ENCODE measurements around the gene SBK2.

SBK2 gene

GRCh38 chr19:55554302-55554701, 17.4 kb upstream of the SBK2 start:
- Histone ChIP-seq H3K36me3 (ENCODE audit: control insufficient read depth, insufficient read depth, low read length) (no peaks in the 10 kb centered on the region), H3K27ac (ENCODE audit: low read depth, low read length, severe bottlenecking) (no peak overlapping the region), H3K4me1 (ENCODE audit: control insufficient read depth, insufficient read depth, low read length, poor library complexity, severe bottlenecking) (peaks cover 11% of the 10 kb centered on the region), H3K4me3 (ENCODE audit: extremely low read depth, insufficient read depth, low read length, poor library complexity, severe bottlenecking) (no peak overlapping the region), H3K9me3 (ENCODE audit: control insufficient read depth, low read length) (no peaks in the 10 kb centered on the region)
- WGBS, 2 experiments (ENCODE audit: insufficient coverage in 2 of 2): 93 to 97% methylated on average over 3 to 7 of the region's 9 CpGs

GRCh38 chr19:55553217-55554182, 16.6 kb upstream of the SBK2 start:
- H3K36me3 ChIP-seq (ENCODE audit: control insufficient read depth, insufficient read depth, low read length): no peaks in the 10 kb centered on the region
- no peak overlapping the region for H3K4me3 ChIP-seq (ENCODE audit: extremely low read depth, insufficient read depth, low read length, poor library complexity, severe bottlenecking)
- WGBS, 2 experiments (ENCODE audit: insufficient coverage in 2 of 2): 55 to 58% methylated on average over 10 to 12 of the region's 13 CpGs
- H3K27ac ChIP-seq (ENCODE audit: low read depth, low read length, severe bottlenecking): no peak overlapping the region
- no peaks in the 10 kb centered on the region for H3K9me3 ChIP-seq (ENCODE audit: control insufficient read depth, low read length)
- H3K4me1 ChIP-seq (ENCODE audit: control insufficient read depth, insufficient read depth, low read length, poor library complexity, severe bottlenecking): peaks cover 11% of the 10 kb centered on the region

- H3K36me3 ChIP-seq (ENCODE audit: control insufficient read depth, insufficient read depth, low read length): no peaks in the 10 kb centered on the region
- 37 to 49% methylated on average over 5 to 8 of the region's 13 CpGs for WGBS, 2 experiments (ENCODE audit: insufficient coverage in 2 of 2)
- no peak overlapping the region for H3K27ac ChIP-seq (ENCODE audit: low read depth, low read length, severe bottlenecking)
- H3K4me3 ChIP-seq (ENCODE audit: extremely low read depth, insufficient read depth, low read length, poor library complexity, severe bottlenecking): no peak overlapping the region
- H3K9me3 ChIP-seq (ENCODE audit: control insufficient read depth, low read length): no peaks in the 10 kb centered on the region
- H3K4me1 ChIP-seq (ENCODE audit: control insufficient read depth, insufficient read depth, low read length, poor library complexity, severe bottlenecking): peaks cover 11% of the 10 kb centered on the region
These were observed 15.7 kb upstream of the SBK2 start for GRCh38 chr19:55552620-55553019.

- WGBS, 2 experiments (ENCODE audit: insufficient coverage in 2 of 2): 67 to 83% methylated on average over 2 of the region's 5 CpGs
- Histone ChIP-seq H3K4me1 (ENCODE audit: control insufficient read depth, insufficient read depth, low read length, poor library complexity, severe bottlenecking) (peaks cover 14% of the 10 kb centered on the region), H3K27ac (ENCODE audit: low read depth, low read length, severe bottlenecking) (no peak overlapping the region)
These were observed 15.3 kb upstream of the SBK2 start for GRCh38 chr19:55552206-55552605.

GRCh38 chr19:55550321-55550650, 13.4 kb upstream of the SBK2 start:
- Histone ChIP-seq H3K4me3 (ENCODE audit: extremely low read depth, insufficient read depth, low read length, poor library complexity, severe bottlenecking) (peak overlapping the region; percentile 23), H3K36me3 (ENCODE audit: control insufficient read depth, insufficient read depth, low read length) (no peaks in the 10 kb centered on the region), H3K27ac (ENCODE audit: low read depth, low read length, severe bottlenecking) (peak overlapping the region; percentile 79), H3K4me1 (ENCODE audit: control insufficient read depth, insufficient read depth, low read length, poor library complexity, severe bottlenecking) (peaks cover 31% of the 10 kb centered on the region), H3K9me3 (ENCODE audit: control insufficient read depth, low read length) (no peaks in the 10 kb centered on the region)
- WGBS, 2 experiments (ENCODE audit: insufficient coverage in 2 of 2): 6% methylated on average over 3 of the region's 7 CpGs; no CpG with 5 or more reads in 1 of the 2 experiments

More at GRCh38 chr19:55552206-55552605, 15.3 kb upstream of the SBK2 start:
- Histone ChIP-seq H3K4me3 (ENCODE audit: extremely low read depth, insufficient read depth, low read length, poor library complexity, severe bottlenecking) (no peak overlapping the region), H3K9me3 (ENCODE audit: control insufficient read depth, low read length) (no peaks in the 10 kb centered on the region), H3K36me3 (ENCODE audit: control insufficient read depth, insufficient read depth, low read length) (no peaks in the 10 kb centered on the region)

- peaks cover 32% of the 10 kb centered on the region for H3K4me1 ChIP-seq (ENCODE audit: control insufficient read depth, insufficient read depth, low read length, poor library complexity, severe bottlenecking)
- H3K9me3 ChIP-seq (ENCODE audit: control insufficient read depth, low read length): no peaks in the 10 kb centered on the region
- 4 to 14% methylated on average over 16 to 19 of the region's 36 CpGs for WGBS, 2 experiments (ENCODE audit: insufficient coverage in 2 of 2)
- no peaks in the 10 kb centered on the region for H3K36me3 ChIP-seq (ENCODE audit: control insufficient read depth, insufficient read depth, low read length)
- peak overlapping the region; percentile 79 for H3K27ac ChIP-seq (ENCODE audit: low read depth, low read length, severe bottlenecking)
- H3K4me3 ChIP-seq (ENCODE audit: extremely low read depth, insufficient read depth, low read length, poor library complexity, severe bottlenecking): peak overlapping the region; percentile 23
These were observed 12.8 kb upstream of the SBK2 start for GRCh38 chr19:55549500-55550320.

- Histone ChIP-seq H3K9me3 (ENCODE audit: control insufficient read depth, low read length) (no peaks in the 10 kb centered on the region), H3K27ac (ENCODE audit: low read depth, low read length, severe bottlenecking) (peak overlapping the region; percentile 24), H3K4me1 (ENCODE audit: control insufficient read depth, insufficient read depth, low read length, poor library complexity, severe bottlenecking) (peaks cover 22% of the 10 kb centered on the region), H3K36me3 (ENCODE audit: control insufficient read depth, insufficient read depth, low read length) (no peaks in the 10 kb centered on the region), H3K4me3 (ENCODE audit: extremely low read depth, insufficient read depth, low read length, poor library complexity, severe bottlenecking) (no peak overlapping the region)
- WGBS, 2 experiments (ENCODE audit: insufficient coverage in 2 of 2): 79 to 88% methylated on average over 7 to 16 of the region's 17 CpGs
These were observed 10.1 kb upstream of the SBK2 start for GRCh38 chr19:55546822-55547614.

- Histone ChIP-seq H3K36me3 (ENCODE audit: control insufficient read depth, insufficient read depth, low read length) (no peaks in the 10 kb centered on the region), H3K4me1 (ENCODE audit: control insufficient read depth, insufficient read depth, low read length, poor library complexity, severe bottlenecking) (peaks cover 22% of the 10 kb centered on the region), H3K4me3 (ENCODE audit: extremely low read depth, insufficient read depth, low read length, poor library complexity, severe bottlenecking) (no peak overlapping the region), H3K27ac (ENCODE audit: low read depth, low read length, severe bottlenecking) (no peak overlapping the region), H3K9me3 (ENCODE audit: control insufficient read depth, low read length) (no peaks in the 10 kb centered on the region)
- WGBS, 2 experiments (ENCODE audit: insufficient coverage in 2 of 2): 72 to 76% methylated on average over 6 to 7 of the region's 11 CpGs
These were observed 9.1 kb upstream of the SBK2 start for GRCh38 chr19:55546011-55546410.

GRCh38 chr19:55545443-55545842, 8.5 kb upstream of the SBK2 start, which contains the start of gene SBK3:
Gene SBK3 (minus strand): TSS chr19:55545543. CDS start chr19:55545543, 0 bp downstream.
- no peak within 1 kb of the TSS for H3K27ac ChIP-seq (ENCODE audit: low read depth, low read length, severe bottlenecking)
- H3K4me1 ChIP-seq (ENCODE audit: control insufficient read depth, insufficient read depth, low read length, poor library complexity, severe bottlenecking): peaks cover 22% of the 10 kb centered on the region
- 88 to 89% methylated on average over 8 to 10 of the region's 10 CpGs for WGBS, 2 experiments (ENCODE audit: insufficient coverage in 2 of 2)
- H3K36me3 ChIP-seq (ENCODE audit: control insufficient read depth, insufficient read depth, low read length): no peaks in the 10 kb centered on the region
- no peaks in the 10 kb centered on the region for H3K9me3 ChIP-seq (ENCODE audit: control insufficient read depth, low read length)
- H3K4me3 ChIP-seq (ENCODE audit: extremely low read depth, insufficient read depth, low read length, poor library complexity, severe bottlenecking): no peak within 1 kb of the TSS

GRCh38 chr19:55544776-55545439, 8.0 kb upstream of the SBK2 start:
- Histone ChIP-seq H3K36me3 (ENCODE audit: control insufficient read depth, insufficient read depth, low read length) (no peaks in the 10 kb centered on the region), H3K4me3 (ENCODE audit: extremely low read depth, insufficient read depth, low read length, poor library complexity, severe bottlenecking) (no peak overlapping the region), H3K9me3 (ENCODE audit: control insufficient read depth, low read length) (no peaks in the 10 kb centered on the region), H3K27ac (ENCODE audit: low read depth, low read length, severe bottlenecking) (no peak overlapping the region), H3K4me1 (ENCODE audit: control insufficient read depth, insufficient read depth, low read length, poor library complexity, severe bottlenecking) (peaks cover 22% of the 10 kb centered on the region)
- 73 to 74% methylated on average over 19 to 21 of the region's 23 CpGs for WGBS, 2 experiments (ENCODE audit: insufficient coverage in 2 of 2)
